ENCODE data around the gene CAMK1D. TPM values are rescaled to one million over a fixed set of nuclear protein-coding genes. Genes with fewer than 3 reads are reported as not detected.

CAMK1D gene
- total and polyA plus RNA-seq, 2 of the 8 experiments (the other 6 are each of a cell fraction or from before 2014, with no cell fraction given), result 3.5 to 10.6 TPM

GRCh38 chr10:12547301-12547771, 198.0 kb downstream of the CAMK1D start (continued):
- TF ChIP-seq SP2 (IDR thresholded peaks at IDR 0.05; ENCODE audit: low read length) (no peak), RXRA (IDR thresholded peaks at IDR 0.05; ENCODE audit: insufficient read depth, low read depth, low read length) (no peak), GABPA (IDR thresholded peaks at IDR 0.05; ENCODE audit: borderline replicate concordance, insufficient read depth, low read length) (no peak), HDAC2 (IDR thresholded peaks at IDR 0.05; ENCODE audit: borderline replicate concordance in 1 of 2, low read depth in 2 of 2, low read length in 2 of 2) (no peak), BACH1 (IDR thresholded peaks at IDR 0.05; ENCODE audit: low read length) (no peak), CHD7 (IDR thresholded peaks at IDR 0.05; ENCODE audit: insufficient replicate concordance, low read length) (no peak)

Measured in H1 (cell line).